ENCODE data around the gene OXCT2. TPM values are rescaled to one million over a fixed set of nuclear protein-coding genes. Genes with fewer than 3 reads are reported as not detected.

The OXCT2 gene
- total and polyA plus RNA-seq, 2 of the 13 experiments (the other 11 are each of a cell fraction or from before 2014, with no cell fraction given): 0.21 to 0.33 TPM

DNA sequence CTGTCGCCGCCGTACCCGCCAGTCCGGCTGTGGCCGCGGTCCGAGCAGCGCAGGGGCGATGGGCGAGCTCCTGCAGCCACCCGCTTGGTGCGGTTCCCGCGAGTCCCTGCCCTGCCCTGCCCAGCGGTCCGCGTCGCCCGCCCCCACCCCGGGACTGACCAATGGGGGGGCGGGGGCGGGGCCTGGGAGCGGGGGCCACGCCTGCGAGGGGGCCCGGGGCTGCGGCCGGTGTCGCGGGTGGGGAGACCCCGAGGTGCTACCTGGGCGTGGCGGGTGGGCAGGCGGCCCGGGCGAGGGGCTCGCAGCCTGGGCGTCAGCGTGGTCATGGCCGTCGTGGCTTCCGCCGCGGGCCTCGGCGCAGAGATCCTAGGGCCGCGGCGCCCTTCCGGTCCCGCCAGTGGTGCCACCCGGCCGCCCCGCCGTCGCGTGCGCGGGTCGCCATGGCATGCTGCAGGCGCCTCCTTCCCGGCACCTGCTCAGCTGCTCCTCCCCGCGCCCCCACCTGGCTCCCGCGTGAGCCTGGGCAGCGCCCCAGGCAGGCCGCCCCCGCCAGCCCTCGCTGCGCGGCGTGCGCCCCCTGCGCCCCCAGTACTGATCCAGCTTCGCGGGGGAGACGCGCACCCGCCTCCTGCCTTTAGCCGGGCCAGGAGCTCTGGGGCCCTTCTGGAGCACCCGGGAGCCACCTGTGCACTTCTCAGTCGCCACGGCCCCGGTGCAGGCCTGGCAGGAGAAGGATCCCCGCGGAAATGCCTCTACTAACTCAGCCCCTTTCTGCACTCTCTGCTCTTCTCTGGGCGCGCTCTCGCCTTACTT lies 17.8 kb upstream of the OXCT2 start, which contains the start of gene BMP8B (continued):
- TF ChIP-seq EEA1 (CRISPR knock-in tag; IDR thresholded peaks at IDR 0.05; ENCODE audit: borderline replicate concordance) (no peak), ZMYM3 (CRISPR knock-in tag; IDR thresholded peaks at IDR 0.05) (no peak), ZNF580 (CRISPR knock-in tag; IDR thresholded peaks at IDR 0.05; ENCODE audit: borderline replicate concordance, low read depth) (no peak), PITX1 (CRISPR knock-in tag; IDR thresholded peaks at IDR 0.05) (no peak), HES4 (CRISPR knock-in tag; IDR thresholded peaks at IDR 0.05; ENCODE audit: borderline replicate concordance) (0 out of 2 replicates have a peak, but pooled peaks have one; percentile 30), ZNF788 (CRISPR knock-in tag; IDR thresholded peaks at IDR 0.05; ENCODE audit: borderline replicate concordance) (peak; percentile 42; the same call in 1 of the 2 replicates), SATB2 (CRISPR knock-in tag; IDR thresholded peaks at IDR 0.05) (no peak), GABPB1 (CRISPR knock-in tag; IDR thresholded peaks at IDR 0.05) (peak; percentile 57; the same call in 1 of the 2 replicates), SP4 (CRISPR knock-in tag; IDR thresholded peaks at IDR 0.05) (peak; percentile 31; the same call in 1 of the 2 replicates), ZNF329 (CRISPR knock-in tag; IDR thresholded peaks at IDR 0.05; ENCODE audit: low read depth) (0 out of 2 replicates have a peak, but pooled peaks have one; percentile 34), TEAD3 (CRISPR knock-in tag; optimal IDR thresholded peaks at IDR 0.05; ENCODE audit: borderline replicate concordance) (no peak), PHB2 (IDR thresholded peaks at IDR 0.05; ENCODE audit: partially characterized antibody) (no peak), TCF7 (IDR thresholded peaks at IDR 0.05; ENCODE audit: low read depth) (no peak), MAZ (IDR thresholded peaks at IDR 0.05; ENCODE audit: borderline replicate concordance, low read depth, low read length) (no peak), MAZ (CRISPR knock-in tag; IDR thresholded peaks at IDR 0.05; ENCODE audit: low read depth) (0 out of 2 replicates have a peak, but pooled peaks have one; percentile 23), SP1 (IDR thresholded peaks at IDR 0.05) (no peak), SP1 (CRISPR knock-in tag; IDR thresholded peaks at IDR 0.05) (0 out of 2 replicates have a peak, but pooled peaks have one; percentile 30), ZNF816 (CRISPR knock-in tag; IDR thresholded peaks at IDR 0.05; ENCODE audit: borderline replicate concordance) (peak; percentile 26; the same call in 1 of the 2 replicates), KLF11 (CRISPR knock-in tag; IDR thresholded peaks at IDR 0.05) (no peak), RNF2 (conservative IDR thresholded peaks at IDR 0.05; ENCODE audit: low read depth) (peak; percentile 50; the same call in 1 of the 2 replicates), FOXO1 (CRISPR knock-in tag; IDR thresholded peaks at IDR 0.05) (no peak), MBNL3 (CRISPR knock-in tag; conservative IDR thresholded peaks at IDR 0.05) (no peak), ZNF30 (CRISPR knock-in tag; IDR thresholded peaks at IDR 0.05) (no peak), ZNF776 (CRISPR knock-in tag; IDR thresholded peaks at IDR 0.05) (peak; percentile 45; the same call in 1 of the 2 replicates), IRX3 (CRISPR knock-in tag; IDR thresholded peaks at IDR 0.05; ENCODE audit: borderline replicate concordance, low read depth) (no peak), ZNF12 (CRISPR knock-in tag; IDR thresholded peaks at IDR 0.05) (no peak)
- TF ChIP-seq, protein P1, sequence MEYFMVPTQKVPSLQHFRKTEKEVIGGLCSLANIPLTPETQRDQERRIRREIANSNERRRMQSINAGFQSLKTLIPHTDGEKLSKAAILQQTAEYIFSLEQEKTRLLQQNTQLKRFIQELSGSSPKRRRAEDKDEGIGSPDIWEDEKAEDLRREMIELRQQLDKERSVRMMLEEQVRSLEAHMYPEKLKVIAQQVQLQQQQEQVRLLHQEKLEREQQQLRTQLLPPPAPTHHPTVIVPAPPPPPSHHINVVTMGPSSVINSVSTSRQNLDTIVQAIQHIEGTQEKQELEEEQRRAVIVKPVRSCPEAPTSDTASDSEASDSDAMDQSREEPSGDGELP (IDR thresholded peaks at IDR 0.05; ENCODE audit: borderline replicate concordance, low read depth): no peak
